ENCODE results near the gene TNIP1. TPM values are rescaled to one million over a fixed set of nuclear protein-coding genes. Genes with fewer than 3 reads are reported as not detected.

TNIP1 gene
- total and polyA plus RNA-seq, 2 experiments from 2014 or later, result 57.0 to 64.6 TPM

GRCh38 chr5:151095341-151096000 lies 14.6 kb upstream of the TNIP1 start:
- 55% methylated on average over 5 of the region's 5 CpGs for WGBS (ENCODE audit: low lambda C conversion rate, missing lambda C conversion rate)
- peak; percentile 72 for DNase-seq (ENCODE audit: low spot score)
- H4K20me1 ChIP-seq (ENCODE audit: insufficient read depth, poor library complexity, severe bottlenecking), result no peaks in the 10 kb centered on the region
- no peak overlapping the region for H2AFZ ChIP-seq
- H3K79me2 ChIP-seq, result no peaks in the 10 kb centered on the region
- no peak overlapping the region for H3K4me2 ChIP-seq
- peak overlapping the region; percentile 94 for H3K27ac ChIP-seq
- H3K9me2 ChIP-seq (replicated peaks; ENCODE audit: insufficient read depth), result no peaks in the 10 kb centered on the region
- no peaks in the 10 kb centered on the region for H3K9me3 ChIP-seq (ENCODE audit: low read depth)
- H3K4me1 ChIP-seq (ENCODE audit: insufficient read depth), result peaks cover 37% of the 10 kb centered on the region
- no peak overlapping the region for H3K4me3 ChIP-seq
- no peaks in the 10 kb centered on the region for H3K27me3 ChIP-seq
- H3K36me3 ChIP-seq (replicated peaks; ENCODE audit: insufficient read depth, low read depth), result no peaks in the 10 kb centered on the region
- TF ChIP-seq EZH2phosphoT487 (IDR thresholded peaks at IDR 0.05; ENCODE audit: low read depth, severe bottlenecking, unreplicated experiment) (no peak), EZH2 (IDR thresholded peaks at IDR 0.05; ENCODE audit: borderline replicate concordance) (no peak), CTCF (IDR thresholded peaks at IDR 0.05; ENCODE audit: poor library complexity) (no peak)

GRCh38 chr5:151094852-151095245 lies 14.0 kb upstream of the TNIP1 start:
- peaks cover 34% of the 10 kb centered on the region for H3K4me1 ChIP-seq (ENCODE audit: insufficient read depth)
- no peak for DNase-seq (ENCODE audit: low spot score)
- TF ChIP-seq CTCF (IDR thresholded peaks at IDR 0.05; ENCODE audit: poor library complexity) (no peak), EZH2 (IDR thresholded peaks at IDR 0.05; ENCODE audit: borderline replicate concordance) (no peak), EZH2phosphoT487 (IDR thresholded peaks at IDR 0.05; ENCODE audit: low read depth, severe bottlenecking, unreplicated experiment) (no peak)

GRCh38 chr5:151094030-151094851 lies 13.4 kb upstream of the TNIP1 start:
- H3K9me2 ChIP-seq (replicated peaks; ENCODE audit: insufficient read depth), result no peaks in the 10 kb centered on the region
- no peaks in the 10 kb centered on the region for H4K20me1 ChIP-seq (ENCODE audit: insufficient read depth, poor library complexity, severe bottlenecking)
- H2AFZ ChIP-seq, result no peak overlapping the region
- no peaks in the 10 kb centered on the region for H3K36me3 ChIP-seq (replicated peaks; ENCODE audit: insufficient read depth, low read depth)
- peaks cover 34% of the 10 kb centered on the region for H3K4me1 ChIP-seq (ENCODE audit: insufficient read depth)
- H3K9me3 ChIP-seq (ENCODE audit: low read depth), result no peaks in the 10 kb centered on the region
- no peak overlapping the region for H3K4me3 ChIP-seq
- peak overlapping the region; percentile 94 for H3K27ac ChIP-seq
- WGBS (ENCODE audit: low lambda C conversion rate, missing lambda C conversion rate), result 75% methylated on average over 12 of the region's 12 CpGs
- H3K27me3 ChIP-seq, result no peaks in the 10 kb centered on the region
- TF ChIP-seq CTCF (IDR thresholded peaks at IDR 0.05; ENCODE audit: poor library complexity), result no peak
- no peak for TF ChIP-seq EZH2 (IDR thresholded peaks at IDR 0.05; ENCODE audit: borderline replicate concordance)
- TF ChIP-seq EZH2phosphoT487 (IDR thresholded peaks at IDR 0.05; ENCODE audit: low read depth, severe bottlenecking, unreplicated experiment), result no peak
- peak; percentile 50 for DNase-seq (ENCODE audit: low spot score)
- H3K4me2 ChIP-seq, result peak overlapping the region; percentile 5
- H3K79me2 ChIP-seq, result no peaks in the 10 kb centered on the region

More at GRCh38 chr5:151094852-151095245, 14.0 kb upstream of the TNIP1 start:
- no peaks in the 10 kb centered on the region for H3K79me2 ChIP-seq
- no peaks in the 10 kb centered on the region for H3K36me3 ChIP-seq (replicated peaks; ENCODE audit: insufficient read depth, low read depth)
- H3K9me3 ChIP-seq (ENCODE audit: low read depth), result no peaks in the 10 kb centered on the region
- no peak overlapping the region for H2AFZ ChIP-seq
- no peaks in the 10 kb centered on the region for H3K9me2 ChIP-seq (replicated peaks; ENCODE audit: insufficient read depth)
- no peak overlapping the region for H3K4me2 ChIP-seq
- no peak overlapping the region for H3K4me3 ChIP-seq
- WGBS (ENCODE audit: low lambda C conversion rate, missing lambda C conversion rate), result 67% methylated on average over 8 of the region's 8 CpGs
- H3K27me3 ChIP-seq, result no peaks in the 10 kb centered on the region
- H4K20me1 ChIP-seq (ENCODE audit: insufficient read depth, poor library complexity, severe bottlenecking), result no peaks in the 10 kb centered on the region
- H3K27ac ChIP-seq, result peak overlapping the region; percentile 94
